Upper lobe of left lung (tissue), 6 donors: ENCODE results near the gene LGR4. TPM values are rescaled to one million over a fixed set of nuclear protein-coding genes. Genes with fewer than 3 reads are reported as not detected.

Experiments used
- ATAC-seq, 2 donors: fragments of 200-7000 bp; cut with Tn5 transposase; one replicate each; pipeline ENCODE4 v1.9.1; 2022; ENCODE audit warnings: mild to moderate bottlenecking in 2 of 2, moderate library complexity in 2 of 2; ENCODE audit not compliant: low FRiP score in 2 of 2
- DNase-seq, 2 donors: peaks; one replicate each; pipeline ENCODE4 v3.0.0-alpha.2; 2019 to 2020
- H3K27ac ChIP-seq, 4 donors: fragments of 200-600 bp; sonication (generic); one replicate each; pipeline ENCODE4 v1.5.1; 2016 to 2019
- H3K27me3 ChIP-seq, 4 donors: fragments of 200-600 bp; sonication (generic); one replicate each; pipeline ENCODE4 v1.5.1; 2017 to 2019
- H3K36me3 ChIP-seq, 4 donors: fragments of 200-600 bp; sonication (generic); one replicate each; pipeline ENCODE4 v1.5.1; 2016 to 2019
- H3K4me1 ChIP-seq, 4 donors: fragments of 200-600 bp; sonication (generic); one replicate each; pipeline ENCODE4 v1.5.1; 2018 to 2019
- H3K4me3 ChIP-seq, 4 donors: fragments of 200-600 bp; sonication (generic); one replicate each; pipeline ENCODE4 v1.5.1; 2017 to 2019; ENCODE audit warnings: mild to moderate bottlenecking in 2 of 4, moderate library complexity in 1 of 4
- H3K9me3 ChIP-seq, 4 donors: fragments of 200-600 bp; sonication (generic); one replicate each; pipeline ENCODE4 v1.5.1; 2018 to 2019
- CTCF ChIP-seq, 6 experiments: fragments of 450-650 bp in 4 of 6; fragments of 200-600 bp in 2 of 6; sonication (generic) in 2 of 6; IDR thresholded peaks; one replicate each; pipeline ENCODE4 v1.5.1; 2016 to 2019; ENCODE audit warnings: antibody characterized with exemption in 6 of 6
- EP300 ChIP-seq, 4 donors: sonication (generic); formaldehyde crosslinking; IDR thresholded peaks; one replicate each; pipeline ENCODE4 v1.5.1; 2017; ENCODE audit warnings: antibody characterized with exemption in 4 of 4, control low read depth in 2 of 4
- POLR2A ChIP-seq, 4 donors: fragments of 450-650 bp; IDR thresholded peaks; one replicate each; pipeline ENCODE4 v1.5.1; 2016 to 2017; ENCODE audit warnings: antibody characterized with exemption in 4 of 4, mild to moderate bottlenecking in 2 of 4
- POLR2AphosphoS5 ChIP-seq, 2 donors: sonication (generic); formaldehyde crosslinking; IDR thresholded peaks; one replicate each; pipeline ENCODE4 v1.5.1; 2017; ENCODE audit warnings: antibody characterized with exemption in 2 of 2
- WGBS, 2 donors: methylation state at CpG; one replicate each; pipeline ENCODE4 v1.1.5; 2017 to 2018; 5-methylcytosine and 5-hydroxymethylcytosine counted together
- total RNA-seq, 6 donors: library from RNA; depleted of rRNA in 4 of 6; stranded (reverse); fragments of >200 nt in 4 of 6; gene quantifications; one replicate each; pipeline versions ENCODE4 v1.1.0 to v1.2.1, GENCODE V29; 2016 to 2021
- donor health status: DM: no; HTN: no; CAD: no; lungs with moderate emphysema.
- donor health status: DM: no; HTN: yes; CAD: no; lungs with severe emphysema.

LGR4 gene
- total RNA-seq, 6 donors from 2014 or later = 3.1 to 20.2 (median 6.0) TPM

- ATAC-seq = no peak
- WGBS, 2 donors = 69 to 72% methylated on average over 4 of the region's 4 CpGs
- TF ChIP-seq CTCF (IDR thresholded peaks at IDR 0.05) = no peak
- TF ChIP-seq POLR2A (IDR thresholded peaks at IDR 0.05) = no peak
- no peak for TF ChIP-seq POLR2AphosphoS5 (IDR thresholded peaks at IDR 0.05)
- no peak for TF ChIP-seq EP300 (IDR thresholded peaks at IDR 0.05)
- Histone ChIP-seq H3K4me3 (no peak overlapping the region), H3K9me3 (no peaks in the 10 kb centered on the region), H3K4me1 (peaks cover 0 to 9% (median 2%) of the 10 kb centered on the region in 4 donors), H3K27me3 (no peaks in the 10 kb centered on the region), H3K36me3 (no peaks in the 10 kb centered on the region), H3K27ac (no peak overlapping the region)
- no peak for DNase-seq
Measured at GRCh38 chr11:27420722-27421572, 51.6 kb downstream of the LGR4 start.

- peaks cover 0 to 9% (median 2%) of the 10 kb centered on the region in 4 donors for H3K4me1 ChIP-seq
- H3K36me3 ChIP-seq = no peaks in the 10 kb centered on the region
- H3K9me3 ChIP-seq = no peaks in the 10 kb centered on the region
- H3K27me3 ChIP-seq = no peaks in the 10 kb centered on the region
- TF ChIP-seq POLR2AphosphoS5 (IDR thresholded peaks at IDR 0.05) = no peak
- no peak for TF ChIP-seq POLR2A (IDR thresholded peaks at IDR 0.05)
- no peak for TF ChIP-seq EP300 (IDR thresholded peaks at IDR 0.05)
- TF ChIP-seq CTCF (IDR thresholded peaks at IDR 0.05) = no peak
- H3K27ac ChIP-seq = no peak overlapping the region
- ATAC-seq (no peak), DNase-seq (no peak)
- no peak overlapping the region for H3K4me3 ChIP-seq
- WGBS, 2 donors = 94 to 95% methylated on average over 4 of the region's 4 CpGs
Measured at GRCh38 chr11:27420217-27420616, 52.4 kb downstream of the LGR4 start.

- Histone ChIP-seq H3K27me3 (no peaks in the 10 kb centered on the region), H3K27ac (no peak overlapping the region), H3K4me1 (peaks cover 0 to 9% (median 2%) of the 10 kb centered on the region in 4 donors), H3K9me3 (no peaks in the 10 kb centered on the region), H3K4me3 (no peak overlapping the region), H3K36me3 (no peaks in the 10 kb centered on the region)
- ATAC-seq (no peak), DNase-seq (no peak)
- TF ChIP-seq POLR2A (IDR thresholded peaks at IDR 0.05) (no peak), POLR2AphosphoS5 (IDR thresholded peaks at IDR 0.05) (no peak), CTCF (IDR thresholded peaks at IDR 0.05) (no peak), EP300 (IDR thresholded peaks at IDR 0.05) (no peak)
- 43 to 67% methylated on average over 1 of the region's 1 CpG for WGBS, 2 donors
Measured at GRCh38 chr11:27418356-27418755, 54.2 kb downstream of the LGR4 start.

GRCh38 chr11:27416568-27417176 is 55.9 kb downstream of the LGR4 start:
- no peak overlapping the region for H3K27ac ChIP-seq
- peaks cover 0 to 9% (median 2%) of the 10 kb centered on the region in 4 donors for H3K4me1 ChIP-seq
- TF ChIP-seq POLR2A (IDR thresholded peaks at IDR 0.05) (no peak), CTCF (IDR thresholded peaks at IDR 0.05) (no peak), POLR2AphosphoS5 (IDR thresholded peaks at IDR 0.05) (no peak), EP300 (IDR thresholded peaks at IDR 0.05) (no peak)
- DNase-seq (no peak), ATAC-seq (no peak)
- no peak overlapping the region for H3K4me3 ChIP-seq
- 75 to 78% methylated on average over 2 of the region's 2 CpGs for WGBS, 2 donors
- H3K36me3 ChIP-seq = no peaks in the 10 kb centered on the region
- H3K9me3 ChIP-seq = no peaks in the 10 kb centered on the region
- no peaks in the 10 kb centered on the region for H3K27me3 ChIP-seq
